Muscle layer of colon (tissue), 2 donors: Measurements from ENCODE around the gene PREX1.

Experiments used
- H3K27ac ChIP-seq: one replicate; pipeline ENCODE4 v1.7.0; 2013; ENCODE audit warnings: low read depth, mild to moderate bottlenecking, low read length, moderate library complexity
- H3K27me3 ChIP-seq, 2 donors: one replicate each; pipeline ENCODE4 v1.7.0; 2013; ENCODE audit warnings: low read length in 2 of 2, mild to moderate bottlenecking in 2 of 2; ENCODE audit not compliant: insufficient read depth in 2 of 2, control insufficient read depth in 1 of 2
- H3K36me3 ChIP-seq: one replicate; pipeline ENCODE4 v1.7.0; 2013; ENCODE audit warnings: mild to moderate bottlenecking, low read length; ENCODE audit not compliant: insufficient read depth
- H3K4me1 ChIP-seq: one replicate; pipeline ENCODE4 v1.7.0; 2013; ENCODE audit warnings: mild to moderate bottlenecking, low read length; ENCODE audit not compliant: insufficient read depth
- H3K4me3 ChIP-seq, 2 donors: one replicate each; pipeline ENCODE4 v1.7.0; 2013; ENCODE audit warnings: low read length in 2 of 2, low read depth in 1 of 2, mild to moderate bottlenecking in 1 of 2, moderate library complexity in 1 of 2
- H3K9ac ChIP-seq: one replicate; pipeline ENCODE4 v1.7.0; 2013; ENCODE audit warnings: low read length
- H3K9me3 ChIP-seq: one replicate; pipeline ENCODE4 v1.7.0; 2013; ENCODE audit warnings: mild to moderate bottlenecking, low read length
- donor health status: abdominal sarcoma.
- donor health status: Adenocarcinoma of cecum.

PREX1 gene

GRCh38 chr20:48739395-48740291 lies 88.2 kb downstream of the PREX1 start:
- H3K27me3 ChIP-seq: no peaks in the 10 kb centered on the region
- no peak overlapping the region for H3K27ac ChIP-seq

GRCh38 chr20:48738399-48739304 lies 89.1 kb downstream of the PREX1 start:
- H3K9me3 ChIP-seq: no peaks in the 10 kb centered on the region
- H3K27me3 ChIP-seq: no peaks in the 10 kb centered on the region
- no peaks in the 10 kb centered on the region for H3K36me3 ChIP-seq
- no peaks in the 10 kb centered on the region for H3K4me1 ChIP-seq
- H3K27ac ChIP-seq: no peak overlapping the region
- no peak overlapping the region for H3K4me3 ChIP-seq
- H3K9ac ChIP-seq: no peak overlapping the region

More at GRCh38 chr20:48739395-48740291, 88.2 kb downstream of the PREX1 start:
- H3K36me3 ChIP-seq: no peaks in the 10 kb centered on the region
- H3K9me3 ChIP-seq: no peaks in the 10 kb centered on the region
- no peaks in the 10 kb centered on the region for H3K4me1 ChIP-seq
- H3K9ac ChIP-seq: no peak overlapping the region
- no peak overlapping the region for H3K4me3 ChIP-seq

GRCh38 chr20:48738094-48738398 lies 89.8 kb downstream of the PREX1 start:
- no peaks in the 10 kb centered on the region for H3K27me3 ChIP-seq
- no peak overlapping the region for H3K4me3 ChIP-seq
- H3K9ac ChIP-seq: no peak overlapping the region
- no peak overlapping the region for H3K27ac ChIP-seq
- H3K4me1 ChIP-seq: no peaks in the 10 kb centered on the region
- H3K9me3 ChIP-seq: no peaks in the 10 kb centered on the region
- no peaks in the 10 kb centered on the region for H3K36me3 ChIP-seq

- Histone ChIP-seq H3K9ac (no peak overlapping the region), H3K4me1 (no peaks in the 10 kb centered on the region), H3K36me3 (no peaks in the 10 kb centered on the region), H3K27me3 (no peaks in the 10 kb centered on the region), H3K9me3 (no peaks in the 10 kb centered on the region), H3K4me3 (no peak overlapping the region), H3K27ac (no peak overlapping the region)
These were observed 90.2 kb downstream of the PREX1 start for GRCh38 chr20:48737434-48738093.

- H3K27me3 ChIP-seq: no peaks in the 10 kb centered on the region
- H3K9ac ChIP-seq: no peak overlapping the region
- H3K9me3 ChIP-seq: no peaks in the 10 kb centered on the region
- H3K36me3 ChIP-seq: no peaks in the 10 kb centered on the region
- no peak overlapping the region for H3K27ac ChIP-seq
- no peak overlapping the region for H3K4me3 ChIP-seq
- H3K4me1 ChIP-seq: no peaks in the 10 kb centered on the region
These were observed 91.2 kb downstream of the PREX1 start for GRCh38 chr20:48736636-48737035.

GRCh38 chr20:48736231-48736630 lies 91.6 kb downstream of the PREX1 start:
- Histone ChIP-seq H3K4me1 (no peaks in the 10 kb centered on the region), H3K27ac (no peak overlapping the region), H3K27me3 (no peaks in the 10 kb centered on the region), H3K4me3 (no peak overlapping the region), H3K9ac (no peak overlapping the region), H3K36me3 (no peaks in the 10 kb centered on the region), H3K9me3 (no peaks in the 10 kb centered on the region)

- Histone ChIP-seq H3K27ac (no peak overlapping the region), H3K36me3 (no peaks in the 10 kb centered on the region), H3K4me3 (no peak overlapping the region), H3K9me3 (no peaks in the 10 kb centered on the region), H3K4me1 (no peaks in the 10 kb centered on the region), H3K27me3 (no peaks in the 10 kb centered on the region), H3K9ac (no peak overlapping the region)
These were observed 92.7 kb downstream of the PREX1 start for GRCh38 chr20:48735112-48735511.

- H3K27ac ChIP-seq: no peak overlapping the region
- no peaks in the 10 kb centered on the region for H3K9me3 ChIP-seq
- no peak overlapping the region for H3K4me3 ChIP-seq
- H3K36me3 ChIP-seq: no peaks in the 10 kb centered on the region
- H3K9ac ChIP-seq: no peak overlapping the region
- H3K27me3 ChIP-seq: no peaks in the 10 kb centered on the region
- H3K4me1 ChIP-seq: no peaks in the 10 kb centered on the region
These were observed 93.6 kb downstream of the PREX1 start for GRCh38 chr20:48734104-48734749.

GRCh38 chr20:48733296-48733790 lies 94.5 kb downstream of the PREX1 start:
- H3K4me1 ChIP-seq: no peaks in the 10 kb centered on the region
- no peaks in the 10 kb centered on the region for H3K27me3 ChIP-seq
- H3K9me3 ChIP-seq: no peaks in the 10 kb centered on the region
- H3K36me3 ChIP-seq: no peaks in the 10 kb centered on the region
- H3K9ac ChIP-seq: no peak overlapping the region
- H3K27ac ChIP-seq: no peak overlapping the region
- no peak overlapping the region for H3K4me3 ChIP-seq

GRCh38 chr20:48732081-48732829 lies 95.5 kb downstream of the PREX1 start:
- Histone ChIP-seq H3K27me3 (no peaks in the 10 kb centered on the region), H3K4me3 (no peak overlapping the region), H3K27ac (no peak overlapping the region), H3K9ac (no peak overlapping the region), H3K36me3 (no peaks in the 10 kb centered on the region), H3K9me3 (no peaks in the 10 kb centered on the region), H3K4me1 (no peaks in the 10 kb centered on the region)
